ENCODE measurements around the gene HSPH1. TPM values are rescaled to one million over a fixed set of nuclear protein-coding genes. Genes with fewer than 3 reads are reported as not detected.

Gene HSPH1
- total and polyA plus RNA-seq, 2 of the 8 experiments (the other 6 are each of a cell fraction or from before 2014, with no cell fraction given), result 14.2 to 145 TPM

DNA sequence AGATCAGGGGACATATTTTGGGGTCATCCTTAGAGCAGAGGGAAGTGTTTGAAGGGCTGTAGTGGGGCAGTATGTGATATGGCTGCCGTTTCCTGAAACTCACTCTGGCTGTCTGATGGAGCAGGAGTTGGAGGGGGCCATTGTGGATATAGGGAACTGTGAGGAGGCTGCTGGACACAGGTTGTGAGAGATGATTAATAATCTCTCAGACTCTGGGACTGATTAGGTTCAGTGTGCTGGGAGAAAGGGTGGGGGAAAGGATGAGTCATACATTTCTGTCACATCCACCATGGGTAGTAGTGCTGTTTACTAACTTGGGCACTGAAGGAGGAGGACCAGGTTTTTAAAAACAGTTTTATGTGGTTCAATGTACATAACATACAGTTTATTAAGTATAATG is 42.9 kb upstream of the HSPH1 start:
- DNase-seq (ENCODE audit: low read depth in 1 of 2, low spot score in 2 of 2), result peak in 1 of 2 experiments; percentile 11
- H2BK120ac ChIP-seq (replicated peaks; ENCODE audit: low read depth, low read length), result no peak overlapping the region
- H4K8ac ChIP-seq (ENCODE audit: extremely low read depth, insufficient read depth, low read length), result peak overlapping the region; percentile 28; the same call in 1 of the 2 replicates
- POLR2A ChIA-PET (ENCODE audit: partially characterized antibody), result no interaction called here
- H3K79me2 ChIP-seq (ENCODE audit: control insufficient read depth in 1 of 2, insufficient read depth in 2 of 2, low read length in 2 of 2), result no peaks in the 10 kb centered on the region
- no peak overlapping the region for H3K56ac ChIP-seq (replicated peaks; ENCODE audit: insufficient read length, low read depth, low read length)
- H3K79me1 ChIP-seq (ENCODE audit: low read depth, low read length), result no peaks in the 10 kb centered on the region
- no peaks in the 10 kb centered on the region for H4K20me1 ChIP-seq (replicated peaks in 1 of 2; ENCODE audit: control insufficient read depth in 1 of 2, insufficient read depth in 2 of 2, low read length in 2 of 2)
- H2BK15ac ChIP-seq (ENCODE audit: low read length), result no peak overlapping the region
- H3K27ac ChIP-seq (ENCODE audit: low read depth, low read length), result no peak overlapping the region
- no peak for TF ChIP-seq RNF2 (IDR thresholded peaks at IDR 0.05; ENCODE audit: borderline replicate concordance, low read depth, low read length, missing control alignments, poor library complexity, severe bottlenecking)
- no peak for TF ChIP-seq HDAC6 (IDR thresholded peaks at IDR 0.05; ENCODE audit: low read depth, low read length)
- TF ChIP-seq SRF (IDR thresholded peaks at IDR 0.05; ENCODE audit: low read depth, low read length), result no peak
- no peak for TF ChIP-seq TAF7 (optimal IDR thresholded peaks at IDR 0.05; ENCODE audit: borderline replicate concordance, low read depth, low read length)
- no peak for TF ChIP-seq RAD21 (IDR thresholded peaks at IDR 0.05 in 1 of 2, conservative IDR thresholded peaks at IDR 0.05 in 1 of 2; ENCODE audit: low read depth in 2 of 2, low read length in 2 of 2)
- TF ChIP-seq FOSL1 (IDR thresholded peaks at IDR 0.05; ENCODE audit: insufficient read depth, low read depth, low read length), result no peak
- no peak for TF ChIP-seq ASH2L (IDR thresholded peaks at IDR 0.05; ENCODE audit: low read length)
- TF ChIP-seq SAP30 (IDR thresholded peaks at IDR 0.05; ENCODE audit: insufficient read depth, insufficient replicate concordance, low read length), result no peak
- H3K27me3 ChIP-seq (replicated peaks in 1 of 4; ENCODE audit: control insufficient read depth in 3 of 4, extremely low read depth in 1 of 4, insufficient read depth in 3 of 4, low read length in 3 of 4), result no peaks in the 10 kb centered on the region; a peak in 2 of 7 replicates
- H2AK5ac ChIP-seq (ENCODE audit: low read depth, low read length), result no peak overlapping the region
- H2AFZ ChIP-seq (ENCODE audit: low read length), result no peak overlapping the region
- peaks cover 0 to 12% (median 4%) of the 10 kb centered on the region in 4 experiments; a peak in 4 of 7 replicates for H3K4me1 ChIP-seq (replicated peaks in 1 of 4; ENCODE audit: control insufficient read depth in 3 of 4, insufficient read depth in 4 of 4, low read length in 3 of 4)
- 93% methylated on average over 1 of the region's 1 CpG; no CpG with 5 or more reads in 1 of the 2 experiments for WGBS, 2 experiments (ENCODE audit: extremely low coverage in 1 of 2, insufficient coverage in 1 of 2, insufficient read length in 1 of 2, insufficient replicate concordance in 2 of 2, low coverage in 1 of 2, low lambda C conversion rate in 2 of 2, missing lambda C conversion rate in 1 of 2)
- no peak overlapping the region for H2BK20ac ChIP-seq (ENCODE audit: low read length)
- H4K91ac ChIP-seq (replicated peaks; ENCODE audit: insufficient read length, low read length), result peak overlapping the region; percentile 34
- H3K14ac ChIP-seq (ENCODE audit: insufficient read length), result no peak overlapping the region
- CTCF ChIA-PET (ENCODE audit: partially characterized antibody), result no interaction called here
- H4K5ac ChIP-seq (ENCODE audit: insufficient read length, low read depth, low read length), result no peak overlapping the region
- no peak overlapping the region for H3K4ac ChIP-seq (replicated peaks; ENCODE audit: insufficient read length, low read depth, low read length)
- H3K9me3 ChIP-seq (ENCODE audit: insufficient read depth in 2 of 2, low read depth in 1 of 2, low read length in 1 of 2), result no peaks in the 10 kb centered on the region
- no peak for FAIRE-seq
- H3K9ac ChIP-seq (replicated peaks in 1 of 4; ENCODE audit: extremely low read depth in 1 of 4, low read depth in 3 of 4, low read length in 3 of 4), result no peak overlapping the region
- no peak overlapping the region for H2BK12ac ChIP-seq (ENCODE audit: low read depth, low read length)
- no peak overlapping the region for H2BK5ac ChIP-seq (ENCODE audit: low read depth, low read length)
- no peak overlapping the region for H3K4me3 ChIP-seq (ENCODE audit: extremely low read depth in 1 of 4, insufficient read depth in 2 of 4, low read depth in 3 of 4, low read length in 4 of 4)
- H3K23me2 ChIP-seq (ENCODE audit: low read depth, low read length), result no peaks in the 10 kb centered on the region
- no peaks in the 10 kb centered on the region for H3K36me3 ChIP-seq (ENCODE audit: control insufficient read depth in 2 of 4, insufficient read depth in 4 of 4, low read length in 3 of 4)
- H3K23ac ChIP-seq (ENCODE audit: insufficient read length), result no peak overlapping the region
- H3K18ac ChIP-seq (ENCODE audit: extremely low read depth, low read length), result no peak overlapping the region
- no peak overlapping the region for H3K4me2 ChIP-seq (ENCODE audit: insufficient read depth in 1 of 2, low read depth in 2 of 2, low read length in 2 of 2)

Measured in H1 (cell line).